Activated T-helper 1 cell treated with anti-CD3 and anti-CD28 coated beads, Interleukin-2, amount 50 U/mL, for 16 hours (primary cell): Measurements from ENCODE around the gene PDE4C.
"Not testable (repeated sequence)": the region's sequence is repeated elsewhere in the genome, so short reads cannot be mapped to it uniquely, and the experiment has no call there.

ENCODE experiments used
- DNase-seq, 2 donors: peaks; one replicate each; pipeline ENCODE4 v3.0.0-alpha.2; 2020; ENCODE audit warnings: low read depth in 1 of 2, low spot score in 1 of 2

Gene PDE4C

DNA sequence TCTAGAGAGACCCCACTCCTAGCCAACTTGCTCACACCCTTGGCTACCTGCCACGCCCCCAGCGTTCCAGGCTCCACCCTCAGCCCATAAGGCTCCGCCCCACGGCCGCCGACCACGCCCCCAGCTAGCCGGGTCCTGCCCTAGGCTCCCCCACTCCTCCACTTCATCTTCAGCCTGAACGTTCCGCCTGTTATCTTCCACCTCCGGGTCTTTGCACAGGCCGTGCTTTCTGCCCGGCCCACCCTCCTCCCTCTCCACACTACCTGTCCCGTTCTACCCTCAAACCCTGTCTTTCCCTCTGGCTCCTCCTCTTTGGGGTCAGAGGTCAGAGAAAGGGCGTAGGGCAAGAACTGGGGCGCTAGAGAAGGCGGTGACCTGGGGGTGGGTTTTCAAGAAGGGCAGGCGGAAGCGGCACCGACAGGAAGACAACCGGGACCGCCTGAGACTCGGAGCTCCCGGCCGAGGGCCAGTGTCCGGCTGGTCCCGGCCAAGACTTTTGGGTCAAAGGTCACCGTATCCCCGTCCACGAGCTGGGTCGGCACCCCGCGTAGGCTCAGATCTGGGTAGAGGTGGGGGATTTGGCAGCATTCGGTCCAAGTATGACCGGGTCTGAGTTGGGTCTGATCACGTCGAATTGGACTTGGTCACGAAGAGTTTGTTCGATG is 2.2 kb downstream of the PDE4C start:
- DNase-seq = no peak

GRCh38 chr19:18221815-18222725 is 4.2 kb downstream of the PDE4C start:
- no peak for DNase-seq

GRCh38 chr19:18220632-18221275 is 5.5 kb downstream of the PDE4C start:
- DNase-seq = no peak

- no peak for DNase-seq
Observed at GRCh38 chr19:18219911-18220631, 6.2 kb downstream of the PDE4C start.

DNA sequence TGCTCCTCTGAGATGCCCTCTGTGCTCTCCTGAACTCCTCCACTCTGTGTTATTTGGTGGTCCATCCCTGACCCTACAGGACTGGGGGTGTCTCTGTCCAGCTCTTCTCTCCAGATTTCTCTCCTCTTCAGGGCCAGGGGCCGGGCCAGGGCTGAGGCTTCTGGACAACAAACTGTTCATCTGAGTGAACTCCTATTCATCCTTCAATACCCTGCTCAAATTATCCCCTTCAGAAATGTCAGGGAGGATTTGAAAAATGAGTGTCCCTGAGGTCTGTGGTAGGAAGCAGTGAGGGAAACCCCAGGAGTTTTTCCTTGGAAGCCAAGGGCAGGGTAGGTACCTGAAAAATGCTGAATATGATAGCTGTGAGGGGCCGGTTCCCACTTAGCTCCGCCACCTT is 7.6 kb downstream of the PDE4C start:
- no peak for DNase-seq

- DNase-seq = no peak
Observed at GRCh38 chr19:18218159-18218558, 8.1 kb downstream of the PDE4C start.

GRCh38 chr19:18216789-18217188 is 9.4 kb downstream of the PDE4C start:
- DNase-seq = no peak

- DNase-seq = no peak
Observed at GRCh38 chr19:18214779-18215433, 11.3 kb downstream of the PDE4C start.

GRCh38 chr19:18211683-18212082 is 14.6 kb downstream of the PDE4C start:
- no peak for DNase-seq

- not testable (repeated sequence) for DNase-seq
Observed at GRCh38 chr19:18209912-18210311, 16.3 kb downstream of the PDE4C start.

DNA sequence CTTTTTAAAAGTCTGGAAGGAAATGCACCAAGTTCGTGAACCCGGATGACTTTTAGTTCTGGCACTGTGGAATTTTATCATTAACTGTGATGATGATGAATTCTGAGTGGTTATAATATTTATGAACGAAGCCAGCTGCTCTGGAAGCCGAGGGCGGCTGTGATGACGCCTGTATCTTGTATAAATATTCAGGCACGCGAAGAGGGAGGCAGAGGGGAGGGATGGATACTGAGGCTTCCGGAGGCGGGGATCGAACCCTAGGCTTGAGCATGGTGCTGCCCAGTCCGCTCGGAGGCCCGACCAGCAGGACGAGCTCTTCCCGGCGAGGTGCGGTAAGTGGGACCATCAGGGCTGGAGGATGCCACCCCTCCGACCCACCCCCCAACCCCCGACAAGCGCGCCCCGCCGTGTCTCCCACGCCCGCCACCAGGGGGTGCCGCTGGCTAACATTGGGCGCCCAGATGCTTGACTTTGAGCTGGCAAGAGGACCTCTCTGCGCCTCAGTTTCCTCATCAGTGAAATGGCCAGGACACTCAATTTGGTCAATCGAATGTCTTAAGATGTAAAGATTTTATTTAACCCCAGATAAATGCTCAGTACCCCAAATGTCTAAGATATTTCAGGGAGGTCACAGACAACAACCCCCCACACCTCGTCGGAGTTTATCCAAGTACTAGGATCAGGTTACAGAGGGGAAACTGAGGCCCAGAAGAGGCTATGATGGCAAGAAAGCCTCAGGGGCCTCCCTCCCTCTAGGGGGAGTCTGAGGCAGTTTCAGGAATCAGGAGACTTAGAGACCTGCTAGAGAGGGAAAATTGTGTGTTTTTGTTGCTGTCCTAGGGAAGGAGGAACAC is 17.9 kb downstream of the PDE4C start:
- DNase-seq = peak in 1 of 2 donors; percentile 29

- DNase-seq = no peak
Observed at GRCh38 chr19:18206018-18206417, 20.2 kb downstream of the PDE4C start.

- peak in 1 of 2 donors; percentile 32 for DNase-seq
Observed at GRCh38 chr19:18205200-18205892, 20.9 kb downstream of the PDE4C start.

GRCh38 chr19:18204394-18205199 is 21.6 kb downstream of the PDE4C start:
- no peak for DNase-seq

- peak; percentile 99 for DNase-seq
Observed at GRCh38 chr19:18203863-18204393, 22.3 kb downstream of the PDE4C start, which contains the start of gene RAB3A. Gene RAB3A (minus strand): TSS chr19:18204042. CDS start chr19:18202740, 1,302 bp downstream.

DNA sequence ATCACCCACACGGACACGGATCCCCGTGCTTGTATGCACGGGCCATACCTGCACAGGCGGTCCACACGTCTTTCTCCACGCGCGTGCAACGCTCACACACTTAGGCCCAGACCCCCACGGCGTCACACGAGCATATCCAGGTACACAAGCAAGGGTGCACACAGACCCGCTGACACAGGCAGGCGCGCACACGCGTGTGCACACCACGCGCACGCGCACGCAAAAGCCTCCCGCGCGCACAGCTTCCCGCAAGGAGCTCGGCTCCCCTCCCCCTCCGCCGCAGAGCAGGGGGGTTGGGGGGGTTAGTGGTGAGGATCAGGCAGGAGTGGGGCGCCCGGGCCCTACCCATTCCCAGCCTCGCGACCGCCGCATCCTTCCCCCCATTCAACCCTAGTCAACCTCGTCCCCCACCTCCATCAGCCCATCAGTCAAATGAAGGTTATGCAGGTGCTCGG is 22.8 kb downstream of the PDE4C start:
- peak in 1 of 2 donors; percentile 32 for DNase-seq

GRCh38 chr19:18202778-18203407 is 23.3 kb downstream of the PDE4C start:
- no peak for DNase-seq
